CD14-positive monocyte (primary cell): ENCODE data around the gene FCN2. TPM values are rescaled to one million over a fixed set of nuclear protein-coding genes. Genes with fewer than 3 reads are reported as not detected.

Experiments
- DNase-seq, 3 donors: peaks; one replicate each; pipeline ENCODE4 v3.0.0-alpha.2; 2011 to 2022
- H2AFZ ChIP-seq: 2 replicates; pipeline ENCODE4 v1.6.0; 2012; ENCODE audit warnings: mild to moderate bottlenecking, low read depth, low read length, inconsistent platforms; ENCODE audit not compliant: insufficient read depth, poor library complexity, severe bottlenecking
- H3K27ac ChIP-seq, 2 donors: 1 replicate in 1 of 2; 2 replicates in 1 of 2; pipeline ENCODE4 v1.5.1; 2012 to 2013; ENCODE audit warnings: low read length in 2 of 2, control low read depth in 1 of 2, inconsistent platforms in 1 of 2, low read depth in 1 of 2, mild to moderate bottlenecking in 1 of 2
- H3K27me3 ChIP-seq, 2 donors: one replicate each; pipeline versions ENCODE4 v1.6.0 to v1.6.1; 2011 to 2013; ENCODE audit warnings: low read length in 2 of 2; ENCODE audit not compliant: control insufficient read depth in 2 of 2, insufficient read depth in 2 of 2
- H3K36me3 ChIP-seq, 2 donors: replicated peaks in 1 of 2; 1 replicate in 1 of 2; 2 replicates in 1 of 2; pipeline versions ENCODE4 v1.5.1 to v1.6.1; 2012 to 2013; ENCODE audit warnings: low read length in 2 of 2, control low read depth in 1 of 2, inconsistent platforms in 1 of 2, mild to moderate bottlenecking in 1 of 2; ENCODE audit not compliant: insufficient read depth in 2 of 2, control insufficient read depth in 1 of 2
- H3K4me1 ChIP-seq, 2 donors: 1 replicate in 1 of 2; 2 replicates in 1 of 2; pipeline versions ENCODE4 v1.5.1 to v1.6.1; 2012 to 2013; ENCODE audit warnings: low read length in 2 of 2, control low read depth in 1 of 2, inconsistent platforms in 1 of 2, mild to moderate bottlenecking in 1 of 2, moderate library complexity in 1 of 2; ENCODE audit not compliant: insufficient read depth in 2 of 2, control insufficient read depth in 1 of 2
- H3K4me2 ChIP-seq: replicated peaks from 2 replicates; pipeline ENCODE3; 2012; ENCODE audit warnings: low read length, moderate library complexity, mild to moderate bottlenecking; ENCODE audit not compliant: poor library complexity, severe bottlenecking; ENCODE audit errors: extremely low read depth
- H3K4me3 ChIP-seq, 3 experiments: fragments of 200-600 bp in 1 of 3; sonication (generic) in 1 of 3; replicated peaks in 1 of 3; 1 replicate in 2 of 3; 2 replicates in 1 of 3; pipeline ENCODE4 v1.5.1; 2011 to 2013; ENCODE audit warnings: low read length in 3 of 3, mild to moderate bottlenecking in 3 of 3, control low read depth in 2 of 3, low read depth in 2 of 3, inconsistent platforms in 1 of 3, moderate library complexity in 1 of 3
- H3K79me2 ChIP-seq: 2 replicates; pipeline ENCODE4 v1.6.0; 2012; ENCODE audit warnings: mild to moderate bottlenecking, control low read depth, inconsistent platforms, low read length, moderate library complexity; ENCODE audit not compliant: insufficient read depth
- H3K9ac ChIP-seq: 2 replicates; pipeline ENCODE4 v1.6.0; 2017; ENCODE audit warnings: low read length, mild to moderate bottlenecking; ENCODE audit not compliant: insufficient read depth, poor library complexity, severe bottlenecking
- H3K9me3 ChIP-seq, 2 donors: replicated peaks in 1 of 2; 1 replicate in 1 of 2; 2 replicates in 1 of 2; pipeline versions ENCODE4 v1.5.1 to v1.6.1; 2012 to 2013; ENCODE audit warnings: low read length in 2 of 2, control low read depth in 1 of 2; ENCODE audit not compliant: control insufficient read depth in 1 of 2, insufficient read depth in 1 of 2
- H4K20me1 ChIP-seq: 2 replicates; pipeline ENCODE4 v1.6.0; 2012; ENCODE audit warnings: mild to moderate bottlenecking, low read length, control low read depth, moderate library complexity; ENCODE audit not compliant: insufficient read depth
- H3K27ac Mint-ChIP-seq, 7 donors: one replicate each; pipeline ENCODE4 v1.8.0; 2020; ENCODE audit warnings: mild to moderate bottlenecking in 7 of 7, mixed read lengths in 7 of 7, moderate library complexity in 6 of 7, inconsistent platforms in 2 of 7
- H3K27me3 Mint-ChIP-seq, 3 donors: one replicate each; pipeline ENCODE4 v1.8.0; 2021 to 2022; ENCODE audit warnings: low read depth in 3 of 3, mild to moderate bottlenecking in 3 of 3, mixed read lengths in 3 of 3, moderate library complexity in 3 of 3, inconsistent platforms in 1 of 3
- H3K36me3 Mint-ChIP-seq, 2 donors: one replicate each; pipeline ENCODE4 v1.8.0; 2020; ENCODE audit warnings: mixed read lengths in 2 of 2, inconsistent platforms in 1 of 2, mild to moderate bottlenecking in 1 of 2
- H3K4me1 Mint-ChIP-seq: one replicate; pipeline ENCODE4 v1.8.0; 2020; ENCODE audit warnings: mild to moderate bottlenecking, mixed read lengths
- H3K4me3 Mint-ChIP-seq, 2 donors: one replicate each; pipeline ENCODE4 v1.8.0; 2020; ENCODE audit warnings: mild to moderate bottlenecking in 2 of 2, mixed read lengths in 2 of 2, moderate library complexity in 1 of 2
- H3K9me3 Mint-ChIP-seq, 7 donors: one replicate each; pipeline ENCODE4 v1.8.0; 2020 to 2022; ENCODE audit warnings: mixed read lengths in 7 of 7, mild to moderate bottlenecking in 6 of 7, moderate library complexity in 6 of 7, inconsistent platforms in 2 of 7
- WGBS: methylation state at CpG from one replicate; pipeline ENCODE4 v1.1.5; 2013; ENCODE audit warnings: missing lambda C conversion rate; ENCODE audit not compliant: insufficient coverage; 5-methylcytosine and 5-hydroxymethylcytosine counted together
- intact Hi-C, 2 donors: fragments of 100-400 bp; cut with micrococcal nuclease; formaldehyde crosslinking; loops; one replicate each; pipeline versions ENCODE4 v1.15.0 to v1.15.1; 2023
- polyA plus RNA-seq, 3 donors: library from polyadenylated mRNA; depleted of rRNA in 1 of 3; unstranded in 2 of 3; stranded (reverse) in 1 of 3; fragments of 300-500 nt in 2 of 3; fragments of >200 nt in 1 of 3; fragmentation: Illumina TruSeq in 2 of 3; gene quantifications; 1 replicate in 2 of 3; 2 replicates in 1 of 3; pipeline ENCODE4 v1.2.3, GENCODE V29; 2012 to 2021
- TF ChIP-seq, protein P1 (sequence below): fragments of 200-600 bp; IDR thresholded peaks from one replicate; pipeline ENCODE4 v1.8.0; 2022; ENCODE audit warnings: antibody characterized with exemption, mild to moderate bottlenecking

FCN2 gene
- polyA plus RNA-seq, 3 donors: not detected

DNA sequence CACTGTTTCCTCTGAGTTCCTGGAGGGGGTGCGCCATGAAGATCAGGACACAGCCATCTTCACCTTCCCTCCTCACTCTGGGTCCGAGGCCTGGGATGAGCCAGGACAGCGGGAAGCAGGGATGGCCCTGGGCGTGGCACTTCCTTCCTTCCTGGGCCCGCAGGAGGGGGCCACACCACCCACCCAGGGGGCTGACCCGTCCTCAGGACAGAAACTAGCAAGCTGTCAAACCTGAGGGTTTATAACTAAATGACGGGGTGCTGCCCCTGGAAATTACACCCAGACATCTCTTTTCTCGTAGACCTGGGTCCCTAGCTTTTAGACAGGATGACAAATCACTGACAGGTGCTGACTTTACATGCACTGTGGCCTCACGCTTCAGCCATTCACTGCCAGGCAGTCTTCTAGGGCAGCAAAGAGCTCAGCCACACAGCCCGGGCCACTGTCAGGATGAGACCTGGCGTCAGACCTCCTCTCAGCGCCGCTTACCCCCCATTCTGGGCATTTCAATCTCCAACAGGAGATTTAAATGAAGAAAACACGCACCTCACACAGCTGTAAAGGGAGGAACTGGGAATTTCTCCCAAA lies 8.1 kb downstream of the FCN2 start:
- H3K27ac ChIP-seq: no peak overlapping the region
- TF ChIP-seq, protein P1, sequence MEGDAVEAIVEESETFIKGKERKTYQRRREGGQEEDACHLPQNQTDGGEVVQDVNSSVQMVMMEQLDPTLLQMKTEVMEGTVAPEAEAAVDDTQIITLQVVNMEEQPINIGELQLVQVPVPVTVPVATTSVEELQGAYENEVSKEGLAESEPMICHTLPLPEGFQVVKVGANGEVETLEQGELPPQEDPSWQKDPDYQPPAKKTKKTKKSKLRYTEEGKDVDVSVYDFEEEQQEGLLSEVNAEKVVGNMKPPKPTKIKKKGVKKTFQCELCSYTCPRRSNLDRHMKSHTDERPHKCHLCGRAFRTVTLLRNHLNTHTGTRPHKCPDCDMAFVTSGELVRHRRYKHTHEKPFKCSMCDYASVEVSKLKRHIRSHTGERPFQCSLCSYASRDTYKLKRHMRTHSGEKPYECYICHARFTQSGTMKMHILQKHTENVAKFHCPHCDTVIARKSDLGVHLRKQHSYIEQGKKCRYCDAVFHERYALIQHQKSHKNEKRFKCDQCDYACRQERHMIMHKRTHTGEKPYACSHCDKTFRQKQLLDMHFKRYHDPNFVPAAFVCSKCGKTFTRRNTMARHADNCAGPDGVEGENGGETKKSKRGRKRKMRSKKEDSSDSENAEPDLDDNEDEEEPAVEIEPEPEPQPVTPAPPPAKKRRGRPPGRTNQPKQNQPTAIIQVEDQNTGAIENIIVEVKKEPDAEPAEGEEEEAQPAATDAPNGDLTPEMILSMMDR: no peak
- peaks cover 30 to 38% of the 10 kb centered on the region in 2 donors for H3K4me1 ChIP-seq
- no peak overlapping the region for H3K4me2 ChIP-seq
- intact Hi-C loops: no loop called here
- H2AFZ ChIP-seq: no peak overlapping the region
- H3K9me3 ChIP-seq: no peaks in the 10 kb centered on the region
- no peaks in the 10 kb centered on the region for H4K20me1 ChIP-seq
- H3K27me3 ChIP-seq: peaks cover 0 to 7% of the 10 kb centered on the region in 2 donors
- Mint-ChIP-seq H3K27ac (peak overlapping the region in 1 of 7 donors; percentile 75), H3K9me3 (peaks cover 0 to 3% (median 0%) of the 10 kb centered on the region in 7 donors), H3K36me3 (no peaks in the 10 kb centered on the region), H3K4me1 (peaks cover 29% of the 10 kb centered on the region), H3K27me3 (peaks cover 17 to 34% (median 22%) of the 10 kb centered on the region in 3 donors), H3K4me3 (peak overlapping the region in 1 of 2 donors; percentile 11)
- peak in 1 of 3 donors; percentile 0 for DNase-seq
- WGBS: 68% methylated on average over 8 of the region's 14 CpGs
- no peaks in the 10 kb centered on the region for H3K79me2 ChIP-seq
- no peaks in the 10 kb centered on the region for H3K36me3 ChIP-seq
- no peak overlapping the region for H3K4me3 ChIP-seq
- H3K9ac ChIP-seq: no peak overlapping the region

DNA sequence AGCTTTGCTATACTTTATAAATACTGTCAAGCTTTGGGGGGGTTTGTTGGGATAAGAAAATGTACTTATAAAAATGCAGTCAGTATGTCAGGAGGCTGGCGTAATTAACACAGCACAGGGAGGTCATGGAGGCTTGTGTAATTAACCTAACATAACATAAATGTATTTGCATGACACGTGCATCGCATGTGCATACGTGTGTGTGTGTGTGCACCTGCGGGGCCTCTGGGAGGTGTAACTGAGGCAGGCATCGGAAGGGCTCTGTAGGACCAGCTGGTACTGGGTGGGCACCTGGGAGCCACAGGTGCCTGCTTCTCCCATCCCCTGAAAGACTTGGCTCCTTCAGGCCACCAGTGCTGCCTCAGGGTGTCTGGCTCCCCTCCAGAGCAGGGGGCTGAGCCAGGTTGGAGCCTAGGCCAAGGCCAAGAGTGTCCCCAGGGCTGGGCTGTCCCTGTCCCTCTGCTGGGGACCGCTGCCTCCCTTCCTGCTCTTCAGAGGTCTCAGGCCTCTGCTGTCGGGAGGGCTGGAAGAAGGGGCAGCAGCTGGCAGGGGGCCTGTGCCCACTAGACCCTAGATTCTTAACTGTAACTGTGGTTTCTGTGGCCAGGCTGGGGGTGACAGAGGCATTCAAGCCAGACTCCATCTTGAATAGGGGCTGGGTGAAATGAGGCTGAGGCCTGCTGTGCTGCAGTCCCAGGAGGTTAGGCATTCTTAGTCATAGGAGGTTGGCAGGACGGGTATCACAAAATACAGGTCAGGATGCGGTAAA lies 9.0 kb downstream of the FCN2 start:
- intact Hi-C loops: no loop called here
- no peak overlapping the region for H3K4me3 ChIP-seq
- H2AFZ ChIP-seq: no peak overlapping the region
- no peak overlapping the region for H3K4me2 ChIP-seq
- peaks cover 0 to 7% (median 2%) of the 10 kb centered on the region in 7 donors for H3K9me3 Mint-ChIP-seq
- H3K79me2 ChIP-seq: no peaks in the 10 kb centered on the region
- H3K27me3 ChIP-seq: peaks cover 0 to 7% of the 10 kb centered on the region in 2 donors
- no peak overlapping the region for H3K27ac ChIP-seq
- peak in 1 of 3 donors; percentile 1 for DNase-seq
- H3K9ac ChIP-seq: no peak overlapping the region
- no peak overlapping the region for H3K27ac Mint-ChIP-seq
- no peak overlapping the region for H3K4me3 Mint-ChIP-seq
- H3K36me3 Mint-ChIP-seq: no peaks in the 10 kb centered on the region
- peaks cover 29% of the 10 kb centered on the region for H3K4me1 Mint-ChIP-seq
- TF ChIP-seq, protein P1: no peak
- no peaks in the 10 kb centered on the region for H4K20me1 ChIP-seq
- H3K4me1 ChIP-seq: peaks cover 30 to 38% of the 10 kb centered on the region in 2 donors
- peaks cover 14 to 35% (median 20%) of the 10 kb centered on the region in 3 donors for H3K27me3 Mint-ChIP-seq
- H3K36me3 ChIP-seq: no peaks in the 10 kb centered on the region
- H3K9me3 ChIP-seq: peaks cover 4 to 5% of the 10 kb centered on the region in 2 donors
- WGBS: 80% methylated on average over 7 of the region's 10 CpGs
